GM23338 (cell line): ENCODE data around the gene TCEAL1.

Experiments
- CREB1 ChIP-seq: fragments of 250-450 bp; sonication (Bioruptor Pico); IDR thresholded peaks from 2 replicates; pipeline ENCODE4 v1.5.0; 2020; ENCODE audit warnings: low read depth, mild to moderate bottlenecking, moderate library complexity
- EZH2 ChIP-seq: fragments of 200-600 bp; sonication (generic); IDR thresholded peaks from one replicate; pipeline ENCODE4 v1.8.0; 2017; ENCODE audit warnings: antibody characterized with exemption, mild to moderate bottlenecking, low read depth; ENCODE audit not compliant: unreplicated experiment
- EZH2phosphoT487 ChIP-seq: fragments of 200-600 bp; sonication (generic); IDR thresholded peaks from one replicate; pipeline ENCODE4 v1.8.1; 2018; ENCODE audit warnings: antibody characterized with exemption; ENCODE audit not compliant: unreplicated experiment
- NANOG ChIP-seq: IDR thresholded peaks from 2 replicates; pipeline ENCODE4 v1.6.1; 2016; ENCODE audit warnings: antibody characterized with exemption, borderline replicate concordance
- POLR2AphosphoS5 ChIP-seq: IDR thresholded peaks from 2 replicates; pipeline ENCODE4 v1.6.1; 2016; ENCODE audit warnings: antibody characterized with exemption, low read depth
- ZNF114 ChIP-seq: fragments of 250-450 bp; sonication (Bioruptor Pico); IDR thresholded peaks from 2 replicates; pipeline ENCODE4 v1.5.0; 2020; ENCODE audit warnings: mild to moderate bottlenecking, moderate library complexity
- TF ChIP-seq, protein P1 (sequence below), 2 experiments: fragments of 200-600 bp in 1 of 2; sonication (generic) in 1 of 2; conservative IDR thresholded peaks; 2 replicates each; pipeline versions ENCODE4 v1.5.1 to v1.6.1; 2016 to 2017; ENCODE audit warnings: antibody characterized with exemption in 2 of 2, low read depth in 2 of 2, mild to moderate bottlenecking in 2 of 2, moderate library complexity in 1 of 2
- TF ChIP-seq, protein P2 (sequence below): IDR thresholded peaks from one replicate; pipeline ENCODE4 v1.6.1; 2018; ENCODE audit warnings: antibody characterized with exemption; ENCODE audit not compliant: unreplicated experiment
- TF ChIP-seq, protein P3 (sequence below): fragments of 250-450 bp; sonication (Bioruptor Pico); IDR thresholded peaks from 2 replicates; pipeline ENCODE4 v1.5.0; 2020; ENCODE audit warnings: mild to moderate bottlenecking, moderate library complexity

DNA sequence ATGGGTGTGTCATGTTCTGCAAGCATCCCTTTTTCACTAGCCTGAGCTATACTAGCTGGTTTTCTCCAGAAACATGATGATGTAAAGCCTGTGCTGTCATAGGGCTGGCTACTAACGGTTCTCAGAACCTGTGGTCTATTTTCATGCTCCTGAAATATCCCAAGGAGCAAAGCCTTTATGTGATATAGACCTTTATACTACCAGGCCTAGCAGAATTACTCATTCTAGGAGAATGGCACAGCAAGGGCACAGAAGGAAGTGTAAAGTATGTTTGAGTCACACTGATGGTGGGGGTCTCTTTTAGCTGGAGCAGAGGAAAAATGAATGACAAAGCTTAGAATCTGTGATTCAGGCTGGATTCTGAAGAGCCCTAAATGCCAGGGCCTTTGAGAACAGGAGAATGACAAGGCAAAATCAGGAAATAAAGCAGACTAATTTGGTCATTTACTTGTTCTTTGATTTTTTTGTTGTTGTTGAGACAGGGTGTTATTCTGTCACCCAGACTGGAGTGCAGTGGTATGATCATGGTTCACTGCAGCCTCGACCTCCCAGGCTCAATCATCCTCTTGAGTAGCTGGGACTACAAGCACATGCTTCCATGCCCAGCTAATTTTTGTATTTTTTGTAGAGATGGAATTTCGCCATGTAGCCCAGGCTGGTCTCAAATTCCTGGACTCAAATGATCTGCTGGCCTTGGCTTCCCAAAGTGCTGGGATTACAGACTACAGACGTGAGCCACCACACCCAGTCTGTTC, 11.8 kb downstream of the TCEAL1 start:
- TF ChIP-seq CREB1 (CRISPR knock-in tag) (no peak), EZH2 (no peak), EZH2phosphoT487 (no peak), POLR2AphosphoS5 (no peak), NANOG (no peak), ZNF114 (CRISPR knock-in tag) (no peak)
- TF ChIP-seq, protein P1, sequence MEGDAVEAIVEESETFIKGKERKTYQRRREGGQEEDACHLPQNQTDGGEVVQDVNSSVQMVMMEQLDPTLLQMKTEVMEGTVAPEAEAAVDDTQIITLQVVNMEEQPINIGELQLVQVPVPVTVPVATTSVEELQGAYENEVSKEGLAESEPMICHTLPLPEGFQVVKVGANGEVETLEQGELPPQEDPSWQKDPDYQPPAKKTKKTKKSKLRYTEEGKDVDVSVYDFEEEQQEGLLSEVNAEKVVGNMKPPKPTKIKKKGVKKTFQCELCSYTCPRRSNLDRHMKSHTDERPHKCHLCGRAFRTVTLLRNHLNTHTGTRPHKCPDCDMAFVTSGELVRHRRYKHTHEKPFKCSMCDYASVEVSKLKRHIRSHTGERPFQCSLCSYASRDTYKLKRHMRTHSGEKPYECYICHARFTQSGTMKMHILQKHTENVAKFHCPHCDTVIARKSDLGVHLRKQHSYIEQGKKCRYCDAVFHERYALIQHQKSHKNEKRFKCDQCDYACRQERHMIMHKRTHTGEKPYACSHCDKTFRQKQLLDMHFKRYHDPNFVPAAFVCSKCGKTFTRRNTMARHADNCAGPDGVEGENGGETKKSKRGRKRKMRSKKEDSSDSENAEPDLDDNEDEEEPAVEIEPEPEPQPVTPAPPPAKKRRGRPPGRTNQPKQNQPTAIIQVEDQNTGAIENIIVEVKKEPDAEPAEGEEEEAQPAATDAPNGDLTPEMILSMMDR (conservative IDR thresholded peaks at IDR 0.05; ENCODE audit: low read depth in 2 of 2) = no peak
- TF ChIP-seq, protein P2, sequence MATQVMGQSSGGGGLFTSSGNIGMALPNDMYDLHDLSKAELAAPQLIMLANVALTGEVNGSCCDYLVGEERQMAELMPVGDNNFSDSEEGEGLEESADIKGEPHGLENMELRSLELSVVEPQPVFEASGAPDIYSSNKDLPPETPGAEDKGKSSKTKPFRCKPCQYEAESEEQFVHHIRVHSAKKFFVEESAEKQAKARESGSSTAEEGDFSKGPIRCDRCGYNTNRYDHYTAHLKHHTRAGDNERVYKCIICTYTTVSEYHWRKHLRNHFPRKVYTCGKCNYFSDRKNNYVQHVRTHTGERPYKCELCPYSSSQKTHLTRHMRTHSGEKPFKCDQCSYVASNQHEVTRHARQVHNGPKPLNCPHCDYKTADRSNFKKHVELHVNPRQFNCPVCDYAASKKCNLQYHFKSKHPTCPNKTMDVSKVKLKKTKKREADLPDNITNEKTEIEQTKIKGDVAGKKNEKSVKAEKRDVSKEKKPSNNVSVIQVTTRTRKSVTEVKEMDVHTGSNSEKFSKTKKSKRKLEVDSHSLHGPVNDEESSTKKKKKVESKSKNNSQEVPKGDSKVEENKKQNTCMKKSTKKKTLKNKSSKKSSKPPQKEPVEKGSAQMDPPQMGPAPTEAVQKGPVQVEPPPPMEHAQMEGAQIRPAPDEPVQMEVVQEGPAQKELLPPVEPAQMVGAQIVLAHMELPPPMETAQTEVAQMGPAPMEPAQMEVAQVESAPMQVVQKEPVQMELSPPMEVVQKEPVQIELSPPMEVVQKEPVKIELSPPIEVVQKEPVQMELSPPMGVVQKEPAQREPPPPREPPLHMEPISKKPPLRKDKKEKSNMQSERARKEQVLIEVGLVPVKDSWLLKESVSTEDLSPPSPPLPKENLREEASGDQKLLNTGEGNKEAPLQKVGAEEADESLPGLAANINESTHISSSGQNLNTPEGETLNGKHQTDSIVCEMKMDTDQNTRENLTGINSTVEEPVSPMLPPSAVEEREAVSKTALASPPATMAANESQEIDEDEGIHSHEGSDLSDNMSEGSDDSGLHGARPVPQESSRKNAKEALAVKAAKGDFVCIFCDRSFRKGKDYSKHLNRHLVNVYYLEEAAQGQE = no peak
- TF ChIP-seq, protein P3, sequence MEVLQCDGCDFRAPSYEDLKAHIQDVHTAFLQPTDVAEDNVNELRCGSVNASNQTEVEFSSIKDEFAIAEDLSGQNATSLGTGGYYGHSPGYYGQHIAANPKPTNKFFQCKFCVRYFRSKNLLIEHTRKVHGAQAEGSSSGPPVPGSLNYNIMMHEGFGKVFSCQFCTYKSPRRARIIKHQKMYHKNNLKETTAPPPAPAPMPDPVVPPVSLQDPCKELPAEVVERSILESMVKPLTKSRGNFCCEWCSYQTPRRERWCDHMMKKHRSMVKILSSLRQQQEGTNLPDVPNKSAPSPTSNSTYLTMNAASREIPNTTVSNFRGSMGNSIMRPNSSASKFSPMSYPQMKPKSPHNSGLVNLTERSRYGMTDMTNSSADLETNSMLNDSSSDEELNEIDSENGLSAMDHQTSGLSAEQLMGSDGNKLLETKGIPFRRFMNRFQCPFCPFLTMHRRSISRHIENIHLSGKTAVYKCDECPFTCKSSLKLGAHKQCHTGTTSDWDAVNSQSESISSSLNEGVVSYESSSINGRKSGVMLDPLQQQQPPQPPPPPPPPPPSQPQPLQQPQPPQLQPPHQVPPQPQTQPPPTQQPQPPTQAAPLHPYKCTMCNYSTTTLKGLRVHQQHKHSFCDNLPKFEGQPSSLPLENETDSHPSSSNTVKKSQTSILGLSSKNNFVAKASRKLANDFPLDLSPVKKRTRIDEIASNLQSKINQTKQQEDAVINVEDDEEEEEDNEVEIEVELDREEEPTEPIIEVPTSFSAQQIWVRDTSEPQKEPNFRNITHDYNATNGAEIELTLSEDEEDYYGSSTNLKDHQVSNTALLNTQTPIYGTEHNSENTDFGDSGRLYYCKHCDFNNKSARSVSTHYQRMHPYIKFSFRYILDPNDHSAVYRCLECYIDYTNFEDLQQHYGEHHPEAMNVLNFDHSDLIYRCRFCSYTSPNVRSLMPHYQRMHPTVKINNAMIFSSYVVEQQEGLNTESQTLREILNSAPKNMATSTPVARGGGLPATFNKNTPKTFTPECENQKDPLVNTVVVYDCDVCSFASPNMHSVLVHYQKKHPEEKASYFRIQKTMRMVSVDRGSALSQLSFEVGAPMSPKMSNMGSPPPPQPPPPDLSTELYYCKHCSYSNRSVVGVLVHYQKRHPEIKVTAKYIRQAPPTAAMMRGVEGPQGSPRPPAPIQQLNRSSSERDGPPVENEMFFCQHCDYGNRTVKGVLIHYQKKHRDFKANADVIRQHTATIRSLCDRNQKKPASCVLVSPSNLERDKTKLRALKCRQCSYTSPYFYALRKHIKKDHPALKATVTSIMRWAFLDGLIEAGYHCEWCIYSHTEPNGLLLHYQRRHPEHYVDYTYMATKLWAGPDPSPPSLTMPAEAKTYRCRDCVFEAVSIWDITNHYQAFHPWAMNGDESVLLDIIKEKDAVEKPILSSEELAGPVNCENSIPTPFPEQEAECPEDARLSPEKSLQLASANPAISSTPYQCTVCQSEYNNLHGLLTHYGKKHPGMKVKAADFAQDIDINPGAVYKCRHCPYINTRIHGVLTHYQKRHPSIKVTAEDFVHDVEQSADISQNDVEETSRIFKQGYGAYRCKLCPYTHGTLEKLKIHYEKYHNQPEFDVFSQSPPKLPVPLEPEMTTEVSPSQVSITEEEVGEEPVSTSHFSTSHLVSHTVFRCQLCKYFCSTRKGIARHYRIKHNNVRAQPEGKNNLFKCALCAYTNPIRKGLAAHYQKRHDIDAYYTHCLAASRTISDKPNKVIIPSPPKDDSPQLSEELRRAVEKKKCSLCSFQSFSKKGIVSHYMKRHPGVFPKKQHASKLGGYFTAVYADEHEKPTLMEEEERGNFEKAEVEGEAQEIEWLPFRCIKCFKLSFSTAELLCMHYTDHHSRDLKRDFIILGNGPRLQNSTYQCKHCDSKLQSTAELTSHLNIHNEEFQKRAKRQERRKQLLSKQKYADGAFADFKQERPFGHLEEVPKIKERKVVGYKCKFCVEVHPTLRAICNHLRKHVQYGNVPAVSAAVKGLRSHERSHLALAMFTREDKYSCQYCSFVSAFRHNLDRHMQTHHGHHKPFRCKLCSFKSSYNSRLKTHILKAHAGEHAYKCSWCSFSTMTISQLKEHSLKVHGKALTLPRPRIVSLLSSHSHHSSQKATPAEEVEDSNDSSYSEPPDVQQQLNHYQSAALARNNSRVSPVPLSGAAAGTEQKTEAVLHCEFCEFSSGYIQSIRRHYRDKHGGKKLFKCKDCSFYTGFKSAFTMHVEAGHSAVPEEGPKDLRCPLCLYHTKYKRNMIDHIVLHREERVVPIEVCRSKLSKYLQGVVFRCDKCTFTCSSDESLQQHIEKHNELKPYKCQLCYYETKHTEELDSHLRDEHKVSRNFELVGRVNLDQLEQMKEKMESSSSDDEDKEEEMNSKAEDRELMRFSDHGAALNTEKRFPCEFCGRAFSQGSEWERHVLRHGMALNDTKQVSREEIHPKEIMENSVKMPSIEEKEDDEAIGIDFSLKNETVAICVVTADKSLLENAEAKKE (CRISPR knock-in tag) = no peak
